Measurements from ENCODE around the gene ATIC.

The ATIC gene

GRCh38 chr2:215363461-215364156 lies 51.8 kb downstream of the ATIC start:
- TF ChIP-seq USF1 (IDR thresholded peaks at IDR 0.05) (no peak), FOXM1 (IDR thresholded peaks at IDR 0.05; ENCODE audit: borderline replicate concordance, low read depth) (no peak), CEBPB (IDR thresholded peaks at IDR 0.05) (no peak), CREB1 (IDR thresholded peaks at IDR 0.05; ENCODE audit: low read depth) (no peak), TAF1 (IDR thresholded peaks at IDR 0.05; ENCODE audit: low read depth) (no peak), RAD21 (IDR thresholded peaks at IDR 0.05; ENCODE audit: low read depth) (no peak), TEAD4 (IDR thresholded peaks at IDR 0.05) (no peak)

- TF ChIP-seq EP300 (IDR thresholded peaks at IDR 0.05; ENCODE audit: borderline replicate concordance) (no peak), USF1 (IDR thresholded peaks at IDR 0.05) (no peak), TEAD4 (IDR thresholded peaks at IDR 0.05) (no peak), NFIC (IDR thresholded peaks at IDR 0.05) (no peak), FOXM1 (IDR thresholded peaks at IDR 0.05; ENCODE audit: borderline replicate concordance, low read depth) (no peak), TAF1 (IDR thresholded peaks at IDR 0.05; ENCODE audit: low read depth) (no peak), CEBPB (IDR thresholded peaks at IDR 0.05) (no peak), ZBTB7A (IDR thresholded peaks at IDR 0.05; ENCODE audit: low read depth) (no peak)
Measured at GRCh38 chr2:215364157-215365155, 52.6 kb downstream of the ATIC start.

GRCh38 chr2:215365184-215365658 lies 53.4 kb downstream of the ATIC start:
- TF ChIP-seq TEAD4 (IDR thresholded peaks at IDR 0.05) (no peak), MAX (IDR thresholded peaks at IDR 0.05) (no peak), YY1 (IDR thresholded peaks at IDR 0.05; ENCODE audit: low read depth) (no peak), REST (IDR thresholded peaks at IDR 0.05; ENCODE audit: low read depth) (no peak), TCF12 (IDR thresholded peaks at IDR 0.05; ENCODE audit: low read depth) (no peak), RAD21 (IDR thresholded peaks at IDR 0.05; ENCODE audit: low read depth) (no peak), EP300 (IDR thresholded peaks at IDR 0.05; ENCODE audit: borderline replicate concordance) (no peak), USF1 (IDR thresholded peaks at IDR 0.05) (no peak), NFIC (IDR thresholded peaks at IDR 0.05) (no peak), TAF1 (IDR thresholded peaks at IDR 0.05; ENCODE audit: low read depth) (no peak), CEBPB (IDR thresholded peaks at IDR 0.05) (no peak)

- no peak for TF ChIP-seq TAF1 (IDR thresholded peaks at IDR 0.05; ENCODE audit: low read depth)
- TF ChIP-seq NFIC (IDR thresholded peaks at IDR 0.05) = no peak
- TF ChIP-seq TCF12 (IDR thresholded peaks at IDR 0.05; ENCODE audit: low read depth) = no peak
- no peak for TF ChIP-seq EGR1 (IDR thresholded peaks at IDR 0.05)
- TF ChIP-seq TEAD4 (IDR thresholded peaks at IDR 0.05) = no peak
- no peak for TF ChIP-seq CEBPB (IDR thresholded peaks at IDR 0.05)
- no peak for TF ChIP-seq RAD21 (IDR thresholded peaks at IDR 0.05; ENCODE audit: low read depth)
Measured at GRCh38 chr2:215366440-215367032, 54.7 kb downstream of the ATIC start.

GRCh38 chr2:215367662-215368492 lies 56.0 kb downstream of the ATIC start:
- no peak for TF ChIP-seq REST (IDR thresholded peaks at IDR 0.05; ENCODE audit: low read depth)

Data from Ishikawa (cell line).